Fibroblast of skin of abdomen (primary cell): ENCODE results near the gene TRAPPC12.

ENCODE experiments used
- DNase-seq: peaks from one replicate; pipeline ENCODE4 v3.0.0-alpha.2; 2013

Gene TRAPPC12

GRCh38 chr2:3516831-3517230, 137.3 kb downstream of the TRAPPC12 start:
- no peak for DNase-seq

- no peak for DNase-seq
Observed at GRCh38 chr2:3517948-3518495, 138.5 kb downstream of the TRAPPC12 start.

- peak; percentile 97 for DNase-seq
Observed at GRCh38 chr2:3518496-3519254, 139.2 kb downstream of the TRAPPC12 start.

GRCh38 chr2:3519255-3520205, 140.0 kb downstream of the TRAPPC12 start, which contains the start of gene ADI1:
Gene ADI1, minus strand, starts transcription at chr2:3519531. Its CDS starts 44 bp downstream, at chr2:3519487.
- DNase-seq = peak; percentile 76

GRCh38 chr2:3520591-3520990, 141.1 kb downstream of the TRAPPC12 start:
- DNase-seq = no peak

GRCh38 chr2:3522961-3523421, 143.5 kb downstream of the TRAPPC12 start:
- peak; percentile 83 for DNase-seq

DNA sequence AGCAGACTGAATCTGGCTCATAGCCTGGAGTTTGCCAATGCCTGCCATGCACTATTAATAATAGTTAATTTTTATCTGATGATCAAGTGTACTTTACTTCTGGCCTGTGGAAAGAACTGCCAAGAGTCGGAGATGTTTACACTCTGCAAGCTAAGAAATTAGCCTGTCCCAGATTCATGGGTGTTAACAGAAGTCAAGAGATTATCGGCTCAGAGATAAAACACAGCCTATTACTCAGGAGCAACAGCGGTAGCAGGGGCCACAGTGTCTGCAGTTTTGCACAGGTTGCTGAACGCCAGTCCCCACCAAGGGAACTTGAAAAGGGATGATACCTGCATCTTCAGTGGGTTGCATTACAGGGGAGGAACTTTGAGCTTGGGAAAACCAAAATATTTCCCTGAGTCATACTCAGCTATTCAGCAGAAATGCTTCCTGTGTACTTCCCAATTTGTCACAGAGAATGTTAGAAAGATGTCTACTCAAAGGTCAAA, 144.1 kb downstream of the TRAPPC12 start:
- DNase-seq = peak; percentile 56

DNA sequence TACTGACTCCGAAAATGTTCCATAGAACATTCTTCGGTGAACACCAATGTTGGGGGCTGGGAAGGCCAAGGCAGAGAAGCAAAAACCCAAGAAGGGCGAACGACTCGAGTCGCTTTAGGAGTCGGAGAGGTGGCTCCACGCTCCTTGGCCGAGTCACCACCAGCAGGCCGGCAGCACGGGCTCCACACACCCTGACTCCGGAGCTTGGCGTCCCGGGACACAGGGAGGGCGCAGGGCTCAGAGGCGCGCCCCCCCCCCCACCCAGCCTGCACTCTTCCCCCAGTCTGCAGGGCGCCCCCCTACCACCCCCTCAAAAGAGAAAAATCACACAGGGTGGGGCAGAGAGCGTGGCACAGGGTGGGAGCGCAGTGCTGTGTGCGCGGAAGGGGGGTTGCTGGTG, 147.4 kb downstream of the TRAPPC12 start:
- DNase-seq = no peak

GRCh38 chr2:3527886-3528785, 148.6 kb downstream of the TRAPPC12 start:
- no peak for DNase-seq
